CD4-positive, alpha-beta T cell treated with Interferon gamma for 1 hour (primary cell): ENCODE measurements around the gene SUPT3H.
"Not testable (repeated sequence)": the region's sequence is repeated elsewhere in the genome, so short reads cannot be mapped to it uniquely, and the experiment has no call there.

ENCODE experiments used
- DNase-seq: peaks from one replicate; pipeline ENCODE4 v3.0.0-alpha.2; 2020

The SUPT3H gene

GRCh38 chr6:45169815-45170214 lies 207.9 kb downstream of the SUPT3H start:
- no peak for DNase-seq

GRCh38 chr6:45163952-45164766 lies 213.6 kb downstream of the SUPT3H start:
- DNase-seq, result no peak

GRCh38 chr6:45160305-45160704 lies 217.4 kb downstream of the SUPT3H start:
- no peak for DNase-seq

- DNase-seq, result no peak
Measured at GRCh38 chr6:45156075-45156474, 221.7 kb downstream of the SUPT3H start.

- DNase-seq, result no peak
Measured at GRCh38 chr6:45155341-45155894, 222.3 kb downstream of the SUPT3H start.

GRCh38 chr6:45154679-45155078 lies 223.1 kb downstream of the SUPT3H start:
- DNase-seq, result no peak

GRCh38 chr6:45148711-45149341 lies 228.9 kb downstream of the SUPT3H start:
- DNase-seq, result no peak

- DNase-seq, result no peak
Measured at GRCh38 chr6:45148278-45148677, 229.5 kb downstream of the SUPT3H start.

GRCh38 chr6:45145658-45146057 lies 232.1 kb downstream of the SUPT3H start:
- not testable (repeated sequence) for DNase-seq

GRCh38 chr6:45138765-45139164 lies 239.0 kb downstream of the SUPT3H start:
- no peak for DNase-seq

GRCh38 chr6:45136495-45136894 lies 241.2 kb downstream of the SUPT3H start:
- DNase-seq, result no peak

GRCh38 chr6:45132658-45133294 lies 245.0 kb downstream of the SUPT3H start:
- DNase-seq, result no peak

GRCh38 chr6:45132059-45132458 lies 245.7 kb downstream of the SUPT3H start:
- no peak for DNase-seq

- DNase-seq, result no peak
Measured at GRCh38 chr6:45129051-45129450, 248.7 kb downstream of the SUPT3H start.

- no peak for DNase-seq
Measured at GRCh38 chr6:45127185-45127584, 250.5 kb downstream of the SUPT3H start.

GRCh38 chr6:45126033-45126432 lies 251.7 kb downstream of the SUPT3H start:
- DNase-seq, result no peak

- DNase-seq, result no peak
Measured at GRCh38 chr6:45123023-45123422, 254.7 kb downstream of the SUPT3H start.

- DNase-seq, result no peak
Measured at GRCh38 chr6:45118754-45119153, 259.0 kb downstream of the SUPT3H start.

- DNase-seq, result no peak
Measured at GRCh38 chr6:45116714-45117410, 260.9 kb downstream of the SUPT3H start.

GRCh38 chr6:45115696-45116095 lies 262.0 kb downstream of the SUPT3H start:
- no peak for DNase-seq

GRCh38 chr6:45112711-45113110 lies 265.0 kb downstream of the SUPT3H start:
- no peak for DNase-seq

- no peak for DNase-seq
Measured at GRCh38 chr6:45109551-45109950, 268.2 kb downstream of the SUPT3H start.
